Mucosa of descending colon (tissue), 3 donors: ENCODE data around the gene SAFB. TPM values are rescaled to one million over a fixed set of nuclear protein-coding genes. Genes with fewer than 3 reads are reported as not detected.

ENCODE experiments used
- ATAC-seq: fragments of 200-7000 bp; cut with Tn5 transposase; one replicate; pipeline ENCODE4 v1.9.1; 2020; ENCODE audit warnings: mild to moderate bottlenecking, moderate library complexity
- DNase-seq, 3 donors: peaks; one replicate each; pipeline ENCODE4 v3.0.0-alpha.2; 2020
- H3K36me3 ChIP-seq: fragments of 200-600 bp; one replicate; pipeline ENCODE4 v1.8.0; 2021; ENCODE audit warnings: low read depth, mild to moderate bottlenecking
- H3K4me1 ChIP-seq: fragments of 200-600 bp; one replicate; pipeline ENCODE4 v1.8.0; 2021; ENCODE audit warnings: low read depth, mild to moderate bottlenecking
- H3K4me3 ChIP-seq: fragments of 200-600 bp; one replicate; pipeline ENCODE4 v1.8.0; 2021; ENCODE audit warnings: mild to moderate bottlenecking
- H3K9me3 ChIP-seq: fragments of 200-600 bp; one replicate; pipeline ENCODE4 v1.8.0; 2021; ENCODE audit warnings: mild to moderate bottlenecking
- CTCF ChIP-seq: fragments of 200-600 bp; IDR thresholded peaks from one replicate; pipeline ENCODE4 v1.8.0; 2022; ENCODE audit warnings: antibody characterized with exemption, mild to moderate bottlenecking
- intact Hi-C, 2 donors: fragments of 100-400 bp; cut with DNase I in 1 of 2; cut with micrococcal nuclease in 1 of 2; formaldehyde crosslinking; loops; one replicate each; pipeline versions ENCODE4 v1.11.0 to v1.11.1; 2022; cut with DNase I, micrococcal nuclease
- total RNA-seq, 3 donors: library from RNA; stranded (reverse); fragmentation: NEBNext Ultra II Directional in 2 of 3; extraction: Animal tissue kit (Norgen Biotek cat#: 25700) in 2 of 3; gene quantifications; one replicate each; pipeline versions ENCODE4 v1.2.1 to v1.2.4, GENCODE V29; 2021 to 2023
- donor health status: DM: no; HTN: no; CAD: no; lungs with moderate emphysema.
- donor health status: DM: no; HTN: no; CAD: no.
- donor health status: DM: no; HTN: yes; CAD: no.

The SAFB gene
- total RNA-seq, 3 donors from 2014 or later, result 78.8 to 115 (median 83.3) TPM

DNA sequence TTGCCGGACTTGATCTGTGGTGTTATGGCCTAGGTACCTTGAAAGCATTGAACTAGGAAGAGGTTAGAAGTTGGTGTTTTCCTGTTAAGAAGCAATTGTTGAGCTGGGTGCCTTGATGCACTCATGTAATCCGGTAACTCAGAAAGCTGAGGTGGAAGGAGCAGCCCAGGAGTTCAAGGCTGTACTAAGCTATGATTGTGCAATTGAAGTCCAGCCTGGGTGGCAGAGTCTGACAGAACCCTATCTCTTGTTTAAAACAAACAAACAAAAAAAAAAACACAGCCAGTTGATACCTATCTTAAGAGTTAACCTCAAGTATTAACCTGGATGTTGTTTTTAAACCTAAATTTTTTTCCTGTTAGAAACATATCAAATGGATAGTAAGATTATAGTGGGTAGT is 19.3 kb downstream of the SAFB start:
- intact Hi-C loops, result no loop called here
- DNase-seq (no peak), ATAC-seq (no peak)
- Histone ChIP-seq H3K36me3 (peaks cover 11% of the 10 kb centered on the region), H3K4me1 (no peaks in the 10 kb centered on the region), H3K9me3 (no peaks in the 10 kb centered on the region), H3K4me3 (no peak overlapping the region)
- TF ChIP-seq CTCF, result no peak

- H3K36me3 ChIP-seq, result peaks cover 11% of the 10 kb centered on the region
- H3K4me3 ChIP-seq, result no peak overlapping the region
- no peak for TF ChIP-seq CTCF
- intact Hi-C loops, result no loop called here
- no peak for DNase-seq
- no peak for ATAC-seq
- no peaks in the 10 kb centered on the region for H3K4me1 ChIP-seq
- H3K9me3 ChIP-seq, result no peaks in the 10 kb centered on the region
Measured at GRCh38 chr19:5643060-5643459, 20.2 kb downstream of the SAFB start.

DNA sequence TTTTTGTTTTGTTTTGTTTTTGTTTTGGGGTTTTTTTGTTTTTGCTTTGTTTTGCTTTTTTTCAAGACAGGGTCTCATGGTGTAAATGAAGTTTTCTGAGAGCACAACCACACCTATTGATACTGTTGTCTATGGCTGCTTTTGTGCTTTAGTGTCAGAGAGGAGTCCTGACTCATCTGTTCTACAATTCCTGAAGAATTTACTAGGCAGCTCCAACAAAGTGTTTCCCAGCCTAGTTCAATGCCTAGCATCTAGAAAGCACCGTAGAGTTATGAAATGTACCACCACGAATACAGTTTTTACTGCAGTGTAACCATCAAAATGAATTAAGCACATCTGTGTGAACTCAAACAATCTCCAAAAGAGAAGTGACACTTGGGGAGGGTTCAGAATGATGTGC is 21.2 kb downstream of the SAFB start:
- Histone ChIP-seq H3K4me3 (no peak overlapping the region), H3K36me3 (peaks cover 11% of the 10 kb centered on the region), H3K9me3 (no peaks in the 10 kb centered on the region), H3K4me1 (no peaks in the 10 kb centered on the region)
- intact Hi-C loops, result no loop called here
- DNase-seq, result no peak
- no peak for TF ChIP-seq CTCF
- no peak for ATAC-seq

DNA sequence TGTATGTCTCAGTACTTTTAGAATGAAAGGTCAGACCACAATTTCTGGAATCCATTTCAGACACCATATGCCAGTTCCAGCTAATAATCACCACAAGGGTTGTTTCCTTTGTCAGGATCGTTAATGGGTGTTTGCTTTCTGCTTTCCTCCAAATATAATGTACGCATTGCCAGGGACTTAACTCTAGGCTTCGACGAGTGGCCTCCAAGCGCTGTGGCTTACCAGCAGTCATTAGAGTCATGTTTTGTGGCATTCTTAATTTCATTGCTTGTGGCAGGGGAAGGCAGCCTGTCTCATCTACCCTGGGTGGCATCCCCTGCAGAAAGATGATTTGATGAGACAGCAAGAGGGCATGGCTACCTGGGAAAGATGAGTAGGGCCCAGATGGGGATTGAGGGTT is 22.5 kb downstream of the SAFB start:
- peaks cover 15% of the 10 kb centered on the region for H3K36me3 ChIP-seq
- no peak for DNase-seq
- no peaks in the 10 kb centered on the region for H3K4me1 ChIP-seq
- intact Hi-C loops, result no loop called here
- no peaks in the 10 kb centered on the region for H3K9me3 ChIP-seq
- H3K4me3 ChIP-seq, result no peak overlapping the region
- TF ChIP-seq CTCF, result no peak
- ATAC-seq, result no peak

GRCh38 chr19:5646703-5647102 is 23.8 kb downstream of the SAFB start:
- no peaks in the 10 kb centered on the region for H3K4me1 ChIP-seq
- H3K36me3 ChIP-seq, result peaks cover 24% of the 10 kb centered on the region
- no peaks in the 10 kb centered on the region for H3K9me3 ChIP-seq
- intact Hi-C loops, result no loop called here
- DNase-seq, result no peak
- no peak for ATAC-seq
- no peak overlapping the region for H3K4me3 ChIP-seq
- TF ChIP-seq CTCF, result no peak

GRCh38 chr19:5648464-5648863 is 25.6 kb downstream of the SAFB start:
- no peak for TF ChIP-seq CTCF
- no peak for ATAC-seq
- intact Hi-C loops, result no loop called here
- H3K4me1 ChIP-seq, result no peaks in the 10 kb centered on the region
- H3K4me3 ChIP-seq, result no peak overlapping the region
- peaks cover 27% of the 10 kb centered on the region for H3K36me3 ChIP-seq
- DNase-seq, result no peak
- no peaks in the 10 kb centered on the region for H3K9me3 ChIP-seq
